ENCODE measurements around the gene HS3ST4. TPM values are rescaled to one million over a fixed set of nuclear protein-coding genes. Genes with fewer than 3 reads are reported as not detected.

The HS3ST4 gene
- polyA plus RNA-seq, 1 experiment: not detected

DNA sequence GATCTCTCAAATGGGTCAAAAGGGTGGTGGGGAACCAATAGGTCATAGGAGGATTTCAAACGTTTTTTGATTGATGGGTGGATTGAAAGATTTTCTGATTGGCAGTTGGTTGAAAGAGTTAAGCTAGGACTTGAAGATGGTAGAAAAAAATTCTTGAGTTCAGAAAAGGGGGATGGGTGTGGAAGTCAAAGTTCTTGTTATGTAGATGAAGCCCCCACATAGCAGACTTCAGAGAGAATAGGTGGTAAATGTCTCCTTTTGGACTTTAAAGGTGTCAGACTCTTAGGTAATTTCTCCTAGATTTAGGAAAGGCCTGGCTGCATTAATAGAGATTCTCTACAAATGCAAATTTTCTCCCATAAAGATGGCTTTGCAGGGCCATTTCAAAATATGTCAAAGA lies 163.3 kb downstream of the HS3ST4 start:
- ChIA-PET CTCF (interaction anchor here (1.2 kb wide), 1 partner anchor 15 kb away, joined by 3 read pairs; no protein-coding TSS in a partner anchor), POLR2A (no interaction called here)
- Histone ChIP-seq H3K36me3 (ENCODE audit: control insufficient read depth, insufficient read depth, low read length) (no peaks in the 10 kb centered on the region), H3K27me3 (ENCODE audit: control insufficient read depth, insufficient read depth, low read length) (no peaks in the 10 kb centered on the region), H3K4me3 (ENCODE audit: low read depth, low read length) (no peak overlapping the region)
- DNase-seq (ENCODE audit: low read depth): no peak
- TF ChIP-seq, protein P1, sequence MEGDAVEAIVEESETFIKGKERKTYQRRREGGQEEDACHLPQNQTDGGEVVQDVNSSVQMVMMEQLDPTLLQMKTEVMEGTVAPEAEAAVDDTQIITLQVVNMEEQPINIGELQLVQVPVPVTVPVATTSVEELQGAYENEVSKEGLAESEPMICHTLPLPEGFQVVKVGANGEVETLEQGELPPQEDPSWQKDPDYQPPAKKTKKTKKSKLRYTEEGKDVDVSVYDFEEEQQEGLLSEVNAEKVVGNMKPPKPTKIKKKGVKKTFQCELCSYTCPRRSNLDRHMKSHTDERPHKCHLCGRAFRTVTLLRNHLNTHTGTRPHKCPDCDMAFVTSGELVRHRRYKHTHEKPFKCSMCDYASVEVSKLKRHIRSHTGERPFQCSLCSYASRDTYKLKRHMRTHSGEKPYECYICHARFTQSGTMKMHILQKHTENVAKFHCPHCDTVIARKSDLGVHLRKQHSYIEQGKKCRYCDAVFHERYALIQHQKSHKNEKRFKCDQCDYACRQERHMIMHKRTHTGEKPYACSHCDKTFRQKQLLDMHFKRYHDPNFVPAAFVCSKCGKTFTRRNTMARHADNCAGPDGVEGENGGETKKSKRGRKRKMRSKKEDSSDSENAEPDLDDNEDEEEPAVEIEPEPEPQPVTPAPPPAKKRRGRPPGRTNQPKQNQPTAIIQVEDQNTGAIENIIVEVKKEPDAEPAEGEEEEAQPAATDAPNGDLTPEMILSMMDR (IDR thresholded peaks at IDR 0.05; ENCODE audit: insufficient read depth, low read depth, low read length): no peak

DNA sequence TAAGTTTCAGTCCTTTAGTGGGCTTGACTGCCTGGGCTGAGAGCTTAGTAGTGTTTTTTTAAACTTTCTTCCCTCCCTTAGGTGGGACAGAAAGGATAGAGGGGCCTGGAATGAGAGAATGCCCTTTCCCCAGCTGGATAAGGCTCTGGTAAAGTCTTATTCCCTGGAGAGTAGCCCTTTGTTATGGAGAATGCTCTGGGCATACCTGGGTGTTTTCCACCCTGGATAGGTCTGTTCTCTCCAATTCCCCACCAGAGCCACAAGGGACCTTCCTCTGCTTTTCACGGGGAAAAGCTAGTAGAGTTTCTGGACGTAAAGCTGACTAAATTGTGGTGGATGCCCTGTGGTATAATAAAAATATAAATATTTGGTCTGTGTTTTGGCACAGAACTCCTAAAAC lies 164.1 kb downstream of the HS3ST4 start:
- ChIA-PET POLR2A (no interaction called here), CTCF (interaction anchor here (1.2 kb wide), 1 partner anchor 16 kb away, joined by 3 read pairs; no protein-coding TSS in a partner anchor)
- TF ChIP-seq, protein P1 (IDR thresholded peaks at IDR 0.05; ENCODE audit: insufficient read depth, low read depth, low read length): no peak
- H3K4me3 ChIP-seq (ENCODE audit: low read depth, low read length): no peak overlapping the region
- DNase-seq (ENCODE audit: low read depth): no peak
- no peaks in the 10 kb centered on the region for H3K27me3 ChIP-seq (ENCODE audit: control insufficient read depth, insufficient read depth, low read length)
- H3K36me3 ChIP-seq (ENCODE audit: control insufficient read depth, insufficient read depth, low read length): no peaks in the 10 kb centered on the region

DNA sequence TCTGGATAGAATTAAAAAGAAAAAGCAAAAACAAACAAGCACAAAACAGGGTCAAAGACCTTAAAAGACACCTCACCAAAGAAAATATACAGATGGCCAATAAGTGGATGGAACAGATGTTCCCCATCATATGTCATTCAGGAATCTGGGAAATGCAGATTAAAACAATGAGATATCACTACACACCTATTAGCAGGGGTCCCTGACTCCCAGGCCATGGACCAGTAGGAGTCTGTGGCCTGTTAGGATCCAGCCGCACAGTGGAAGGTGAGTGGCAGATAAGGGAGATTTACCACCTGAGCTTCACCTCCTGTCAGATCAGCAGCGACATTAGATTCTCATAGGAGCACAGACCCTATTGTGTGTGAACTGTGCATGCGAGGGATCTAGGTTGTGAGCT lies 167.9 kb downstream of the HS3ST4 start:
- no peak for DNase-seq (ENCODE audit: low read depth)
- H3K4me3 ChIP-seq (ENCODE audit: low read depth, low read length): no peak overlapping the region
- ChIA-PET CTCF (no interaction called here), POLR2A (no interaction called here)
- no peaks in the 10 kb centered on the region for H3K36me3 ChIP-seq (ENCODE audit: control insufficient read depth, insufficient read depth, low read length)
- no peaks in the 10 kb centered on the region for H3K27me3 ChIP-seq (ENCODE audit: control insufficient read depth, insufficient read depth, low read length)
- TF ChIP-seq, protein P1 (IDR thresholded peaks at IDR 0.05; ENCODE audit: insufficient read depth, low read depth, low read length): no peak

DNA sequence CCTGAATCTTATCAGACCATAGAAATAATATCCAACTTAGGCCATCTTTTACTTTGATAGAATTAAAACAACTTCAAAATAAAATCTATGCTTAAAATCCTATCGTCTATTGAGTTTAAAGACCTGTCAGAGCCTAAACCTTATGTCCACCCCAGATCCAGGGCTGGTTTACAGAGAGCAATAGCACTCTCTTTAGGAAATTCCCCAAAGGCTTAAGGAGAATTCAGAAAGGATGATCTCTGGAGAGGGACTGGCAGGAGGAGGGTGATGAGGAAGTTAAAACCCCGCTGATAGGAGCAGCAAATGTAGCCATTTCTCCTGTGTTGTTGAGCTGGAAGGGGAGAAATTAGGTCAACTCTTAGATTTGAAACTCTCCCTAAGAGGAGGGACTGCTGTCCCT lies 175.3 kb downstream of the HS3ST4 start:
- Histone ChIP-seq H3K27me3 (ENCODE audit: control insufficient read depth, insufficient read depth, low read length) (no peaks in the 10 kb centered on the region), H3K4me3 (ENCODE audit: low read depth, low read length) (no peak overlapping the region), H3K36me3 (ENCODE audit: control insufficient read depth, insufficient read depth, low read length) (no peaks in the 10 kb centered on the region)
- CTCF ChIA-PET: no interaction called here
- no peak for DNase-seq (ENCODE audit: low read depth)
- TF ChIP-seq, protein P1 (IDR thresholded peaks at IDR 0.05; ENCODE audit: insufficient read depth, low read depth, low read length): no peak
- POLR2A ChIA-PET: no interaction called here

DNA sequence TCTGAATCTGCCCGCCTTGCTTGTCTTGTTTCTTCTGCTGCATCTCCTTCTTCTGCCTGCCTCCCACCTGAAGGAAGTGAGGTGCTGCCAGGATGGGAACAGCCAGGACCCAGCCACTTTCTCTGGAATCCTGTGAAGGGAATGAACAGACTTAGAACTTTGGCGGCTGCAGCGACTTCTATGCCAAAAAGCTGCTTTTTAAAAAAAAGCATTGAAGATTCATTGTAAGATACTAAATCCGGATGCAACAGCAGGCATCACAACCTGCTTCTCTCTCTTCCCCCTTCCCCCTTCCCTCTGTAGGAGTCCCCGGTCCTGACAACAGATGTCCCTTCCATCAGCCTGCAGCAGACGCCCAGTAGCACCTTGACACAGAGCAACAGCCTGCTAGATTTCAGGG lies 176.3 kb downstream of the HS3ST4 start:
- ChIA-PET CTCF (no interaction called here), POLR2A (no interaction called here)
- no peaks in the 10 kb centered on the region for H3K36me3 ChIP-seq (ENCODE audit: control insufficient read depth, insufficient read depth, low read length)
- DNase-seq (ENCODE audit: low read depth): no peak
- TF ChIP-seq, protein P1 (IDR thresholded peaks at IDR 0.05; ENCODE audit: insufficient read depth, low read depth, low read length): no peak
- H3K4me3 ChIP-seq (ENCODE audit: low read depth, low read length): no peak overlapping the region
- H3K27me3 ChIP-seq (ENCODE audit: control insufficient read depth, insufficient read depth, low read length): no peaks in the 10 kb centered on the region

All from BJ (cell line).